ENCODE measurements around the gene TRIM45. TPM values are rescaled to one million over a fixed set of nuclear protein-coding genes. Genes with fewer than 3 reads are reported as not detected.

TRIM45 gene
- total and polyA plus RNA-seq, 2 donors (not counting 1 experiment from before 2014, with no cell fraction given) = 0.64 to 2.5 TPM

DNA sequence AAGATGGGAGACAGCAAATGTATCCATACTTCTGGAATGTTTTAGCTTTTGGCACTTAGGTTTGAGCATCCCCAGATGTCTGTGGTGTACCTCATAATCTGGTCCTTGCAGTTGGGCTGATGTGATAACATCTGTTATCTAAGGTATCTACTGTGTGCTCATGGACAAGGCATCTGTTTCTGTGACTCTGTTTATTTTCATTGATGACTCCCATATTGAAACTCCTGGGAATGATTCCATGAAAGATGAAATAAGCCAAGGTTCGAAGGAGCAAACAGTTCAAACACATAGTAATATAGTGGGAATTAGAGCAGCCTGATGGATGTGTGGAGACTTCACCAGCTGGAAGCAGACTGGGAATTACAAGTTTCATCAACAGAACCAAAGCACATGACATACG lies 20.7 kb upstream of the TRIM45 start:
- Histone ChIP-seq H3K9ac (ENCODE audit: low read length) (no peak overlapping the region), H3K4me3 (ENCODE audit: control extremely low read depth in 1 of 5, extremely low read depth in 1 of 5, insufficient read depth in 1 of 5, low read depth in 2 of 5, low read length in 4 of 5) (no peak overlapping the region), H3K27me3 (replicated peaks in 1 of 4; ENCODE audit: control extremely low read depth in 1 of 4, control insufficient read depth in 3 of 4, insufficient read depth in 4 of 4, low read length in 3 of 4) (peaks cover 0 to 4% (median 0%) of the 10 kb centered on the region in 4 experiments), H3K4me1 (ENCODE audit: control insufficient read depth in 2 of 2, insufficient read depth in 2 of 2, low read length in 2 of 2) (no peaks in the 10 kb centered on the region), H2AFZ (ENCODE audit: insufficient read depth, low read depth, low read length, poor library complexity, severe bottlenecking) (no peak overlapping the region), H4K20me1 (ENCODE audit: control insufficient read depth, insufficient read depth, low read length, poor library complexity, severe bottlenecking) (no peaks in the 10 kb centered on the region), H3K27ac (ENCODE audit: low read length in 2 of 2) (no peak overlapping the region), H3K79me2 (ENCODE audit: control insufficient read depth, insufficient read depth, low read length) (no peaks in the 10 kb centered on the region), H3K36me3 (replicated peaks in 1 of 2; ENCODE audit: control extremely low read depth in 1 of 2, control insufficient read depth in 1 of 2, extremely low read depth in 1 of 2, insufficient read depth in 2 of 2, low read length in 1 of 2) (no peaks in the 10 kb centered on the region), H3K9me3 (ENCODE audit: control extremely low read depth in 1 of 3, control insufficient read depth in 2 of 3, insufficient read depth in 1 of 3, low read length in 2 of 3) (no peaks in the 10 kb centered on the region), H3K4me2 (replicated peaks; ENCODE audit: low read depth, low read length, poor library complexity, severe bottlenecking) (no peak overlapping the region)
- Mint-ChIP-seq H3K27ac (no peak overlapping the region), H3K4me3 (no peak overlapping the region), H3K9me3 (ENCODE audit: insufficient read depth) (no peaks in the 10 kb centered on the region), H3K4me1 (no peaks in the 10 kb centered on the region), H3K27me3 (peaks cover 17% of the 10 kb centered on the region)
- DNase-seq (no peak), ATAC-seq (ENCODE audit: low read depth) (no peak)
- WGBS (ENCODE audit: insufficient coverage) = no CpG with 5 or more reads among the region's 2 CpGs
- CTCF ChIA-PET = interaction anchor here (2.1 kb wide), 1 partner anchor 13 kb away, joined by 6 read pairs; no protein-coding TSS in a partner anchor
- POLR2A ChIA-PET = no interaction called here
- intact Hi-C loops (cut with micrococcal nuclease) = no loop called here
- TF ChIP-seq EZH2 (IDR thresholded peaks at IDR 0.05; ENCODE audit: borderline replicate concordance, insufficient read depth, low read depth, low read length, poor library complexity, severe bottlenecking) = no peak
- TF ChIP-seq, protein P1, sequence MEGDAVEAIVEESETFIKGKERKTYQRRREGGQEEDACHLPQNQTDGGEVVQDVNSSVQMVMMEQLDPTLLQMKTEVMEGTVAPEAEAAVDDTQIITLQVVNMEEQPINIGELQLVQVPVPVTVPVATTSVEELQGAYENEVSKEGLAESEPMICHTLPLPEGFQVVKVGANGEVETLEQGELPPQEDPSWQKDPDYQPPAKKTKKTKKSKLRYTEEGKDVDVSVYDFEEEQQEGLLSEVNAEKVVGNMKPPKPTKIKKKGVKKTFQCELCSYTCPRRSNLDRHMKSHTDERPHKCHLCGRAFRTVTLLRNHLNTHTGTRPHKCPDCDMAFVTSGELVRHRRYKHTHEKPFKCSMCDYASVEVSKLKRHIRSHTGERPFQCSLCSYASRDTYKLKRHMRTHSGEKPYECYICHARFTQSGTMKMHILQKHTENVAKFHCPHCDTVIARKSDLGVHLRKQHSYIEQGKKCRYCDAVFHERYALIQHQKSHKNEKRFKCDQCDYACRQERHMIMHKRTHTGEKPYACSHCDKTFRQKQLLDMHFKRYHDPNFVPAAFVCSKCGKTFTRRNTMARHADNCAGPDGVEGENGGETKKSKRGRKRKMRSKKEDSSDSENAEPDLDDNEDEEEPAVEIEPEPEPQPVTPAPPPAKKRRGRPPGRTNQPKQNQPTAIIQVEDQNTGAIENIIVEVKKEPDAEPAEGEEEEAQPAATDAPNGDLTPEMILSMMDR (IDR thresholded peaks at IDR 0.05) = no peak

DNA sequence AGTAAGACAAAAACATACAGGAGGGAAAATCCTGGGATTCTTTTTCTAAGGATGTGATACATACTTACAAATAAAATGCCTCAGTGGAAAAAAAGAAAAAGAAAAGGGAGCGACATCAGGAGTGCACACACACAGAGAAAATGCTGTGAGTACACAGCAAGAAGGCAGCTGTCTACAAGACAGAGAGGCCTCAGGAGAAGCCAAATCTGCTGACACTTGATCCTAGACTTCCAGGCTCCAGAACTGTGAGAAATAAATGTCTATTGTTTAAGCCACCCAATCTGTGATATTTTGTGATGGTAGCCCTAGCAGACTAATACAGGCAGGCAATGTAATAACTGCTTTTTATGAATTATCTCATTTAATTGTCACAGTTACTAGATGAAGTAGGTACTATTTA lies 17.0 kb upstream of the TRIM45 start:
- Histone ChIP-seq H3K9ac (ENCODE audit: low read length) (no peak overlapping the region), H3K4me2 (replicated peaks; ENCODE audit: low read depth, low read length, poor library complexity, severe bottlenecking) (no peak overlapping the region), H3K27ac (ENCODE audit: low read length in 2 of 2) (no peak overlapping the region), H4K20me1 (ENCODE audit: control insufficient read depth, insufficient read depth, low read length, poor library complexity, severe bottlenecking) (no peaks in the 10 kb centered on the region), H3K4me3 (ENCODE audit: control extremely low read depth in 1 of 5, extremely low read depth in 1 of 5, insufficient read depth in 1 of 5, low read depth in 2 of 5, low read length in 4 of 5) (no peak overlapping the region), H3K4me1 (ENCODE audit: control insufficient read depth in 2 of 2, insufficient read depth in 2 of 2, low read length in 2 of 2) (no peaks in the 10 kb centered on the region), H3K9me3 (ENCODE audit: control extremely low read depth in 1 of 3, control insufficient read depth in 2 of 3, insufficient read depth in 1 of 3, low read length in 2 of 3) (no peaks in the 10 kb centered on the region), H3K79me2 (ENCODE audit: control insufficient read depth, insufficient read depth, low read length) (no peaks in the 10 kb centered on the region), H2AFZ (ENCODE audit: insufficient read depth, low read depth, low read length, poor library complexity, severe bottlenecking) (no peak overlapping the region), H3K27me3 (replicated peaks in 1 of 4; ENCODE audit: control extremely low read depth in 1 of 4, control insufficient read depth in 3 of 4, insufficient read depth in 4 of 4, low read length in 3 of 4) (no peaks in the 10 kb centered on the region), H3K36me3 (replicated peaks in 1 of 2; ENCODE audit: control extremely low read depth in 1 of 2, control insufficient read depth in 1 of 2, extremely low read depth in 1 of 2, insufficient read depth in 2 of 2, low read length in 1 of 2) (no peaks in the 10 kb centered on the region)
- intact Hi-C loops (cut with micrococcal nuclease) = no loop called here
- ChIA-PET POLR2A (no interaction called here), CTCF (interaction anchor here (2.4 kb wide), 1 partner anchor 10 kb away, joined by 10 read pairs; no protein-coding TSS in a partner anchor)
- no CpG with 5 or more reads among the region's 1 CpG for WGBS (ENCODE audit: insufficient coverage)
- peaks cover 8% of the 10 kb centered on the region for H3K27me3 Mint-ChIP-seq
- no peak overlapping the region for H3K4me3 Mint-ChIP-seq
- DNase-seq = no peak
- ATAC-seq (ENCODE audit: low read depth) = no peak
- no peaks in the 10 kb centered on the region for H3K9me3 Mint-ChIP-seq (ENCODE audit: insufficient read depth)
- no peaks in the 10 kb centered on the region for H3K4me1 Mint-ChIP-seq
- no peak overlapping the region for H3K27ac Mint-ChIP-seq
- TF ChIP-seq, protein P1 (IDR thresholded peaks at IDR 0.05) = no peak
- TF ChIP-seq EZH2 (IDR thresholded peaks at IDR 0.05; ENCODE audit: borderline replicate concordance, insufficient read depth, low read depth, low read length, poor library complexity, severe bottlenecking) = no peak
